Measurements from ENCODE around the gene BCL2.

The BCL2 gene

DNA sequence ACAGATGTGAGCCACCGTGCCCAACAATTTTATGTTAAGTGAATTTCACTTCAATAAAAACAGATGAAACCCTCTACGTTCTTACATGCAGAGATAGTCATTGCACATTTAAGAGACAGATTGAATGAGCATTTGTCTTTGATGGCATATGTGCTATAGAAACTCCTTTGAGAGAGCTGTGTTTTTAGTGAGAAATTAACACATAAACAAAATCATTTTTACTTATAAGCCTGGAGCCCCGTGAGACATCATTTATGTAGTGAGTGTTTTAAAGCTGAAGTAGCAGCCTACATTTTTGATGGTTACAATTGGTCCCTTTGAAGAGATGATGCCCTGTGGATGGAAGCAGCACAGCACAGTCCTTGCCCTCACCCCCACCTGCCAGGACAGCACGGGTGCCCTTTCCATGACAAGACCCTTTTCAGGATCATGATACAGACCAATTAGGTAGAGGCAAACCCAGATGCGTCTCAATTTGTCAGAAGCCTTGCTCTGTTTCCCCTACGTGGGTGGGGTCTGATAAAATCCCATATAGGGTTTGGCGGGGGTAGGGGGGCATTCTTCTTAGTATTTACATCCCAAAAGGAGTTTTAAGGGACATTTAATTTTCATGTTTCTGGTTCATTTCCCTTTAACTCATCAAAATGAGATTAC, 237.1 kb downstream of the BCL2 start:
- no peak for DNase-seq (ENCODE audit: low read depth)

DNA sequence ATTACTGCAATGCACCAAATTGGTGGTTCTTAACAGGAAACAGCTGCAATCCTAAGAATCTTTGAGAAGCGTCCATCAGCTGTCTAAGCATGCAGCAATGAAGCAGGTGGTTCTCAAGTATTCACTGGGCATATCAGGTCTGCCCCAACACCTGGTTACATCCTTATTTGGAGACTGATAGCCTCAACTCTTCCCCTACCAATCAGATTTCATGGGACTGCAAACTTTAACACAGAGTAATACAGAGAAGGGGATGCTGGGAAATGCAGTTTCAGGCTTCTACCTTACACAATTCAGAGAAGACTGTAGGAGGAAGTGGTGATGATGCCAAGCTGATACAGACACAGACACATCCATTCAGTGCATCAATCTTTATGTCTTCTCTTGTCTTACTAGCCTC, 240.5 kb downstream of the BCL2 start:
- DNase-seq (ENCODE audit: low read depth): no peak

DNA sequence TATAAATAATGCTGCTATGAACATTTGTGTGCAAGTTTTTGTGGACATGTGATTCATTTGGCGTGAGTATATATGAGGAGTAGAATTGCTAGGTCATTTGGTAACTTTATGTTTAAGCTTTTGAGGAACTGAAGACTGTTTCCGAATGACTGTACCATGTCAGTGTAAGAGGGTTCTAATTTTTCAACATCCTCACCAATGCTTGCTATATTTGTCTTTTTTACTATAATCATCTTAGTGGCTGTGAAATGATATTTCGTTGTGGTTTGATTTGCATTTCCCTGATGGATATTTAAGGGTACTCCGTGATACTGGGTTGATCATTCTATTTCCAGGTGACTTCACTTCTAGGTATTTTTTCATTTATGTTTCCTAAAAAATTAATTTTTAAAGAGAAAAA, 241.1 kb downstream of the BCL2 start:
- no peak for DNase-seq (ENCODE audit: low read depth)

DNA sequence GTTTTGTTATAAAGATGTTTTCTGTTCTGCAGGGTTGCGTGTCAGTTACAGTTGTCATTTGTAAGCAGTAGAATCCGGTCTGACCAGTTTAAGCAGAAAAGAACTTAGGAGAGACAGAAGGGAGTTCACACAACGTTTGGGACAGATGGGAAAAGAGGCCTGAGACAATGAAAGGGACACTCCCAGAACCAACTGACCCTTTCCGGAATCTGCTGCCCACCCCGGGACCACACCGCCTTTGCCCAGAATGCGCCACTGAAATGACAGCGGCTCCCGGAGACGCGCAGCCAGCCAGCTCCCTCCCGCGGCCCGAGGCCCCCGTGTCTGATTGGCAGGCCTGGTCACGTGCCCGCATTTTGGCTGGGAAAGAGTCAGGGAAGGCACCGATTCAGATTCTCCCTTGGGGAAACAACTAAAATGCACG, 244.6 kb downstream of the BCL2 start:
- DNase-seq (ENCODE audit: low read depth): peak; percentile 42

DNA sequence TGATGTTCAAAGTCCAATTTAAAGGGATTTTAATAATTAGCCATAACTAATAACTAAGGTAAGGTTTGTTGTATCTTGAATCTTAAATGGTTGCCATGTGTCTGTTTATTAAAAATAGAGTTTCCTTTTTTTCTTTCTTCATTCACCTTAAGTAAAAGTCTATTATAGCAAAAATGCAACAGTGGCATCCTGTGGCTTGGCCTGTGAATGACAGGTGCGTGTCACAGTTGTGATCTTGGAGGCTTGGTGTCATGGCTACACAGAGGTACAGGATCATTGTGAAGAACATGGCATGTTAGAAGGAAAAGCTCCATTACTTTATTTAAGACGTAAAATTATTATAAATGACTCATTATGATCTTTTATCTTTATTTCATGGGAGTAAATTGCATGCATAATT, 246.1 kb downstream of the BCL2 start:
- no peak for DNase-seq (ENCODE audit: low read depth)
